HepG2 (cell line): Measurements from ENCODE around the gene CACNG7. TPM values are rescaled to one million over a fixed set of nuclear protein-coding genes. Genes with fewer than 3 reads are reported as not detected.

Experiments
- ATRX ChIP-seq: sonication (generic); formaldehyde crosslinking; IDR thresholded peaks from 2 replicates; pipeline ENCODE4 v1.4.0; 2020; ENCODE audit warnings: missing genetic modification reagents, borderline replicate concordance
- CBX5 ChIP-seq: sonication (generic); formaldehyde crosslinking; IDR thresholded peaks from 2 replicates; pipeline ENCODE4 v1.4.0; 2020; ENCODE audit warnings: missing genetic modification reagents, borderline replicate concordance
- CC2D1A ChIP-seq: sonication (generic); formaldehyde crosslinking; IDR thresholded peaks from 2 replicates; pipeline ENCODE4 v1.8.1; 2023; ENCODE audit warnings: mild to moderate bottlenecking, missing genetic modification reagents
- CHD4 ChIP-seq: fragments of 200-600 bp; sonication (generic); IDR thresholded peaks from 2 replicates; pipeline ENCODE4 v1.7.0; 2017; ENCODE audit warnings: mild to moderate bottlenecking, low read length, borderline replicate concordance
- CTCF ChIP-seq: sonication (generic); formaldehyde crosslinking; IDR thresholded peaks from 2 replicates; pipeline ENCODE4 v1.5.0; 2020; ENCODE audit warnings: mild to moderate bottlenecking, missing genetic modification reagents, moderate library complexity
- EED ChIP-seq: sonication (generic); formaldehyde crosslinking; IDR thresholded peaks from 2 replicates; pipeline ENCODE4 v1.5.0; 2020; ENCODE audit warnings: mild to moderate bottlenecking, missing genetic modification reagents
- ETV6 ChIP-seq: sonication (generic); formaldehyde crosslinking; conservative IDR thresholded peaks from 2 replicates; pipeline ENCODE4 v1.4.0; 2020; ENCODE audit warnings: missing genetic modification reagents
- JDP2 ChIP-seq: sonication (generic); formaldehyde crosslinking; IDR thresholded peaks from 2 replicates; pipeline ENCODE4 v1.8.1; 2022; ENCODE audit warnings: missing genetic modification reagents, borderline replicate concordance
- MED8 ChIP-seq: sonication (generic); formaldehyde crosslinking; IDR thresholded peaks from 2 replicates; pipeline ENCODE4 v1.8.1; 2023; ENCODE audit warnings: mild to moderate bottlenecking, missing genetic modification reagents; ENCODE audit not compliant: insufficient replicate concordance
- MEIS2 ChIP-seq: sonication (generic); formaldehyde crosslinking; IDR thresholded peaks from 2 replicates; pipeline ENCODE4 v1.9.0; 2021; ENCODE audit warnings: mild to moderate bottlenecking, missing genetic modification reagents
- NFYC ChIP-seq: IDR thresholded peaks from 2 replicates; pipeline ENCODE4 v1.6.1; 2016; ENCODE audit warnings: missing genetic modification reagents, missing compliant biosample characterization
- NRL ChIP-seq: sonication (generic); formaldehyde crosslinking; IDR thresholded peaks from 2 replicates; pipeline ENCODE4 v1.5.0; 2020; ENCODE audit warnings: missing genetic modification reagents, mild to moderate bottlenecking, moderate library complexity, borderline replicate concordance
- RXRA ChIP-seq: sonication (generic); formaldehyde crosslinking; IDR thresholded peaks from 2 replicates; pipeline ENCODE4 v1.5.1; 2020; ENCODE audit warnings: missing genetic modification reagents
- SALL2 ChIP-seq: sonication (generic); formaldehyde crosslinking; IDR thresholded peaks from 2 replicates; pipeline ENCODE4 v1.8.1; 2023; ENCODE audit warnings: mild to moderate bottlenecking, missing genetic modification reagents, inconsistent platforms
- SCMH1 ChIP-seq: sonication (generic); formaldehyde crosslinking; IDR thresholded peaks from 2 replicates; pipeline ENCODE4 v1.9.0; 2021; ENCODE audit warnings: missing genetic modification reagents, mild to moderate bottlenecking, borderline replicate concordance
- SMAD1 ChIP-seq: sonication (generic); formaldehyde crosslinking; IDR thresholded peaks from 2 replicates; pipeline ENCODE4 v1.4.0; 2020; ENCODE audit warnings: missing genetic modification reagents, low read depth, mild to moderate bottlenecking, borderline replicate concordance
- SOX5 ChIP-seq: IDR thresholded peaks from 2 replicates; pipeline ENCODE4 v1.6.1; 2016; ENCODE audit warnings: borderline replicate concordance
- STAT6 ChIP-seq: sonication (generic); formaldehyde crosslinking; IDR thresholded peaks from 2 replicates; pipeline ENCODE4 v1.4.0; 2020; ENCODE audit warnings: missing genetic modification reagents, mild to moderate bottlenecking, borderline replicate concordance
- U2AF2 ChIP-seq: fragments of 200-400 bp; formaldehyde crosslinking; IDR thresholded peaks from 2 replicates; pipeline ENCODE4 v1.6.1; 2017; ENCODE audit warnings: low read depth, mild to moderate bottlenecking, low read length
- ZNF136 ChIP-seq: sonication (generic); formaldehyde crosslinking; IDR thresholded peaks from 2 replicates; pipeline ENCODE4 v1.8.1; 2022; ENCODE audit warnings: low read depth, mild to moderate bottlenecking, moderate library complexity, missing genetic modification reagents
- ZNF253 ChIP-seq: sonication (generic); formaldehyde crosslinking; IDR thresholded peaks from 2 replicates; pipeline ENCODE4 v1.8.0; 2022; ENCODE audit warnings: mild to moderate bottlenecking, missing genetic modification reagents, borderline replicate concordance
- ZNF260 ChIP-seq: sonication (generic); formaldehyde crosslinking; IDR thresholded peaks from 2 replicates; pipeline ENCODE4 v1.4.0; 2020; ENCODE audit warnings: missing genetic modification reagents, low read depth, mild to moderate bottlenecking, borderline replicate concordance
- ZNF274 ChIP-seq: sonication (generic); formaldehyde crosslinking; IDR thresholded peaks from 2 replicates; pipeline ENCODE4 v1.5.1; 2020; ENCODE audit warnings: mild to moderate bottlenecking, missing genetic modification reagents
- ZNF30 ChIP-seq: sonication (generic); formaldehyde crosslinking; IDR thresholded peaks from 2 replicates; pipeline ENCODE4 v1.5.0; 2020; ENCODE audit warnings: mild to moderate bottlenecking, missing genetic modification reagents
- ZNF552 ChIP-seq: sonication (generic); formaldehyde crosslinking; IDR thresholded peaks from 2 replicates; pipeline ENCODE4 v1.9.0; 2022; ENCODE audit warnings: missing genetic modification reagents, mild to moderate bottlenecking, borderline replicate concordance
- ZNF761 ChIP-seq: sonication (generic); formaldehyde crosslinking; conservative IDR thresholded peaks from 2 replicates; pipeline ENCODE4 v1.4.0; 2020; ENCODE audit warnings: mild to moderate bottlenecking, missing genetic modification reagents
- ZNF781 ChIP-seq: sonication (generic); formaldehyde crosslinking; IDR thresholded peaks from 2 replicates; pipeline ENCODE4 v1.5.1; 2020; ENCODE audit warnings: borderline replicate concordance, mild to moderate bottlenecking, missing genetic modification reagents; ENCODE audit errors: not compliant biosample characterization
- polyA plus RNA-seq, 8 experiments: library from polyadenylated mRNA; depleted of rRNA in 3 of 8; stranded (reverse) in 7 of 8; unstranded in 1 of 8; fragments of >200 nt; fragmentation: Illumina TruSeq in 4 of 8; extraction: Trizol in 4 of 8; gene quantifications; 2 replicates each; pipeline versions ENCODE4 v1.2.1 to v1.2.3, GENCODE V29; 2011 to 2016; ENCODE audit warnings: low read depth in 4 of 8, missing spikeins in 1 of 8, mixed read lengths in 1 of 8; ENCODE audit not compliant: insufficient read depth in 1 of 8
- total RNA-seq, 5 experiments: library from RNA; depleted of rRNA; stranded (reverse); fragments of >200 nt; fragmentation: Illumina TruSeq; extraction: Trizol; gene quantifications; 2 replicates each; pipeline ENCODE4 v1.2.3, GENCODE V29; 2016; ENCODE audit warnings: low read depth in 1 of 5

The CACNG7 gene
- total and polyA plus RNA-seq, 2 of the 13 experiments (the other 11 are each of a cell fraction or from before 2014, with no cell fraction given), result not detected

GRCh38 chr19:53881482-53882390 lies 27.3 kb upstream of the CACNG7 start, which contains the start of gene PRKCG (continued):
- TF ChIP-seq JDP2 (CRISPR knock-in tag) (no peak), U2AF2 (no peak), NRL (CRISPR knock-in tag) (0 out of 2 replicates have a peak, but pooled peaks have one; percentile 47), ATRX (no peak), CC2D1A (CRISPR knock-in tag) (no peak), ZNF260 (CRISPR knock-in tag) (no peak), SALL2 (CRISPR knock-in tag) (no peak), MED8 (CRISPR knock-in tag) (no peak), ZNF274 (CRISPR knock-in tag) (no peak), ZNF253 (CRISPR knock-in tag) (no peak), RXRA (CRISPR knock-in tag) (0 out of 2 replicates have a peak, but pooled peaks have one; percentile 23), MEIS2 (0 out of 2 replicates have a peak, but pooled peaks have one; percentile 43), EED (CRISPR knock-in tag) (no peak), ZNF136 (CRISPR knock-in tag) (no peak), SOX5 (CRISPR knock-in tag) (peak; percentile 22; the same call in 1 of the 2 replicates), STAT6 (no peak), CTCF (CRISPR knock-in tag) (peak; percentile 74), SCMH1 (CRISPR knock-in tag) (no peak), SMAD1 (no peak), CBX5 (CRISPR knock-in tag) (no peak), ZNF781 (no peak), ZNF761 (CRISPR knock-in tag) (no peak), CHD4 (no peak), ZNF30 (CRISPR knock-in tag) (no peak), ETV6 (CRISPR knock-in tag) (no peak), NFYC (CRISPR knock-in tag) (no peak), ZNF552 (CRISPR knock-in tag) (no peak)
